ENCODE measurements around the gene THAP7.

- no peak for TF ChIP-seq CTCF (IDR thresholded peaks at IDR 0.05)
- TF ChIP-seq POLR2A (IDR thresholded peaks at IDR 0.05; ENCODE audit: low read depth) = no peak
- no peak for TF ChIP-seq POLR2AphosphoS5 (IDR thresholded peaks at IDR 0.05)
These were observed 14.9 kb upstream of the THAP7 start for GRCh38 chr22:21016644-21017420.

Data from esophagus muscularis mucosa (tissue), 3 donors.